Tibial nerve (tissue), 3 donors: ENCODE results near the gene XYLT1.

ENCODE experiments used
- CTCF ChIP-seq, 5 experiments: fragments of 200-600 bp in 3 of 5; fragments of 450-650 bp in 2 of 5; sonication (generic) in 3 of 5; IDR thresholded peaks; one replicate each; pipeline ENCODE4 v1.5.1; 2016 to 2019; ENCODE audit warnings: antibody characterized with exemption in 5 of 5, mild to moderate bottlenecking in 3 of 5, moderate library complexity in 2 of 5
- POLR2A ChIP-seq, 2 donors: fragments of 450-650 bp; IDR thresholded peaks; one replicate each; pipeline ENCODE4 v1.6.1; 2017; ENCODE audit warnings: antibody characterized with exemption in 2 of 2, mild to moderate bottlenecking in 2 of 2, moderate library complexity in 2 of 2

GRCh38 chr16:17328932-17329331 lies 141.8 kb downstream of the XYLT1 start:
- TF ChIP-seq CTCF (IDR thresholded peaks at IDR 0.05), result no peak
- no peak for TF ChIP-seq POLR2A (IDR thresholded peaks at IDR 0.05)
